Stimulated activated CD4-positive, alpha-beta T cell treated with anti-CD3 and anti-CD28 coated beads, Interleukin-1b, Interleukin-23, amount 100 ng/mL, for 4 hours (primary cell): Measurements from ENCODE around the gene ARHGAP10.

Experiments
- DNase-seq, 2 donors: peaks; one replicate each; pipeline ENCODE4 v3.0.0-alpha.2; 2020; ENCODE audit warnings: low read depth in 2 of 2

ARHGAP10 gene

DNA sequence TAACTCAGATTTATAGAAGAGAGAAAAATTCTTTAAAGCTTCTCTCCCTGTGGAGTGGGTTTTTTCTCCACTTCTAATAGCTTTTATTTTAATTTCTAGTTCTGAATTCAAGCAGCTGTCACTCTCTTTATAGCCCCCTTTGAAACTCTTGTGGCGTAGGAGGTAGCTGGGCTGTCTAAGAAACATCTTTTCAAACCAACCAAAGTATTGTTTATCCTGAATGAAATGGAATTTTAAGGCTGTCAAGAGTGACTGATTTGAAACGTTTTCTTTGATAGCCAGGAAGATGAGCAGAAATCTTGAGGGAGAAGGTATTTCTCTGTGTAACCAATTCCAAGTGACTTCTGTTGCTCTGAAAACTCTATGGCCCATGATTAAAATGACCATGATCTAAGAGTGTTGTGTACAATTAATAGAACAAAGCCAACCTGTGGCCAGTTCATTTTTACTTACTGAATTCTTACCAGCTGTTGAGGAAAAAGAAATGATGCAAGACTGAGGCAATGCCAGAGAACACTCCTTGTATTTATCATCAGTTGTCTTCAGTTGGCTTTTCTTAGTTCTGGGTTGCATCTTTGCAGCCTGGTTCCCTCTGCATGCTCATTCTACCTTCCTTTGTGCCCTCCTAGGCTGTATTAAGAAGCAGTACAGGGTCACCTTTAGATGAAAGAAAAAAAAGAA is 298.4 kb downstream of the ARHGAP10 start:
- no peak for DNase-seq

DNA sequence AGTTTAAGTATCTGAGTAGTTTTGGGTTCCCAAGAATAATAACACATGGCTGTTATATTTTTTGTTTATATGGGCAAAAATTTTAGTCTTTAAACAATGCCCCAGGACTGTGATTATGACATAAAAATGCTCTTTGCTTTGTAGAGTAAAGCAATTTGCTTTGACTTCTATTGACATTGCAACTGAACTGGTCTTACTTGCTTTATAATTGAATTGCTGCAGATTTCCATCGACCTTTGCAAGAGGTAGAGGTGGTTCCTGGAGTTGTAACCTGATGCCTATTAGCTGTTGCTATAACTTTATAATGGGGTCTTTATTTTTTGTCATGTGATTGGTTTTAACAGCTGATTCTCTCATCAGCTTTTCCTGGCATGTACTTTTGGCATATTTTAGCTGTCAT is 302.9 kb downstream of the ARHGAP10 start:
- DNase-seq: no peak

GRCh38 chr4:148041606-148042329 is 309.9 kb downstream of the ARHGAP10 start:
- no peak for DNase-seq

DNA sequence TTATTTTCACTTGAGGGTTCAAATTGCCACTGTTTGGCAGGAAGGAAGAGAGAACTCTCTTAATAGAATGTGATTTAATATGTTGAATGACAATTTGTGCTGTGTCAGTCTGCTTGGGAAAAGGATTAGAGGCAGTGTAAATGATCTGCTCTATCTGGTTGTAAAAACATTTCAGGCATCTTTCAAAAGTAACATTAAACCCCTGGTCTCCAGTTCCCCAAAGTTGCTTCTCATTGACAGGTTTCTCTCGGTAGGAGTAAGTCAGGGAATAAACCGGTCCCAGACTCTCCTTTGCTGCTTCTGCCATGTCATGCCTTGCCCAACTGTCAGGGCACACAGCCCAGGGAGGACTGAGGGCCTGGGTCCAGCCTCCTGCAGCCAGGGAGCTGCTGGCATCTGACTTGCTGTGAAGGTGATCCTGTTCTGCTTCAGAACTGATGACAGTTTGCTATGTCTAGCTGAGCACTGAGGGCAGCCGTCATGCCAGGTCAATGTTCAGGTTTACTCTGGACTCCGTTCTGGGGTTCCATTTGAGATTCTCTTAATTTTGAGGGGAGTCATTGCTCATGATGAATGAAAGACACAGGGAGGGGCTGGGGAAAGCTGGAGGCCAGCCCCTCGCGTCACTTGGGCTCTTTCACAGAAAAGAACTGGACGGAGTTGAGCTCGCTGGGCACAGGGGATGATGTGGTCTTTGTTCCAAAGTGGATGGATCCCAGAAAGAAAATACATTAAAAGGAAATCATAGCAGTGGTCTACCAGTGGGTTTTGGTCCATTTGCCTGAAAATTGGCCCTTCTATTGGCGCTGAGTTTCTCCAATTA is 312.4 kb downstream of the ARHGAP10 start:
- no peak for DNase-seq

DNA sequence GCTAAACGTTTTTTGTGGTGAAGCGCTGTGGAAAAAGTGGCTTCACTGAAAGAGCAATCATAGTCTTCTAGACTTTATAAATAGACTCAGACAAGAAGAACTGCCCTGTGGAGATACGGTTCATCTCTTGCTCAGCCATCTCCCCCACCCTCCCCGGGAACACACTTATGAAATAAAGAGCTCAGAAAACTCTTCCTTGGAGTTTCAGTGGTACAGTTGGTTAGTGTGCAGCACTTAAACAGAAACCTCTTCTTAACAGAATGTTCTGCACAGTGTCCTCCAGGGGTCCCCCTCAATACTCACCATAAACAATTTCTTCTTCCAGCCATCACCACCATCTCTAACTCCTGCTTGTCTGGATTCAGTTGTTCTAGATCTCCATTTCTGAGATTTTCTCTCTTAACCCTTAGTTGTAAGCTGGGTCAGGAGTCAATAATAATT is 313.0 kb downstream of the ARHGAP10 start:
- no peak for DNase-seq

- DNase-seq: no peak
Observed at GRCh38 chr4:148048598-148048997, 316.7 kb downstream of the ARHGAP10 start.

GRCh38 chr4:148051403-148051802 is 319.5 kb downstream of the ARHGAP10 start:
- no peak for DNase-seq

DNA sequence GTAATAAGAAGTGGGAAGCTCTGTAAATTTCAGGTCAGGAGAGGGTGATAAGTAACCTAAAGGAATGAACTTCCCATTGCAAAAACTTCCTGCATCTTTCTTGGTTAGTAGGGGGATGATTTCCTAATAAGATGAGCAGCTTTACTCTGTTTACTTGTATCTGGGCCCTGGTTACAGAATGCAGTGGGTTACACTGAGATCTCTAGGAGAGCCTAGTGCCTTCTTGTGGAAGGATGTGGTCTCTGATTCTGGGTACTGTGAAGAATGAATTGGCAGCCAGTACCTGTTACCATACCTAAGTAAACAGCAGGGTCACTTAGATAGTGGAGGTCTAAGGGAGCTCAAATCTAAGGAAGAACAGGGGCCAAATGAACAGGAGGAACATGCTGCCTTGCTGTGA is 320.6 kb downstream of the ARHGAP10 start:
- no peak for DNase-seq

GRCh38 chr4:148053298-148054003 is 321.6 kb downstream of the ARHGAP10 start:
- DNase-seq: no peak

DNA sequence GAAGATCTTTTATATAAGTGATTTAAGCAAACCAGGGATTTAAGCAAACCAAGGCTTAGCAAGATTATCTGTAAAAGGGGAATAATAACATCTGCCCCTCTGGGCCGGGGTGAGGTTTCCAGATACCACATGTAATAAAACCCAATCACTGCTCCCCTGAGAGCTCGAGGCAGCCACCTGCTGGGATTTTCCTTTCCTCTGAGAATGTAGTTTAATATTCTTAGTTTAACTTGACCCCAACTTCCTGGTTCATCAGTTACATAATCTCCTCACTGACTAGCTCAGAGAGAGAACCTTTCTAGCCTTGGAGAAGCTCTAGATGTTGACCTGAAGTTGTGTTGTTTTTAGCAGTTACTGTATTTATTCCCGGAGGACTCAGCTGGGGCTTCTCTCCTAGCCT is 322.4 kb downstream of the ARHGAP10 start:
- no peak for DNase-seq

- no peak for DNase-seq
Observed at GRCh38 chr4:148055844-148056243, 324.0 kb downstream of the ARHGAP10 start.

DNA sequence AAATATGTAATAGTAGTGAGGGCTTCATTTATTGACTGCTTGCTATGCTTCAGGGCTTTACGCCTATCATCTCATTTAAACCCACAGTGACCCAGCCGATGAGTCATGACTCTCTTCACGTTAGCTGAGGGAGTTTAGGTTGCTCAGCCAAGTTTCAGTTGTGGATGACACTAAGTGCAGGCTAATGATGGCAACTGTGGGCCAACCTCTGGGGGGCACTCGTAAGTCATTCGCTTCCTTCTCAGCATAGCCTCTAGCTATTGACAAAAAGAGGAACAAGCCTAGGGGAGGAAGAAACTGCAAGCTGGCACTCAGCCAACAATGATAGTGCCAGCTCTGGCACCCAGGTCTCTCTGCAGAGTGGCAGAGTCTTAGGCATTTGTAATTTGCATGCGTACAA is 325.0 kb downstream of the ARHGAP10 start:
- peak; percentile 16 to 25 for DNase-seq

- DNase-seq: no peak
Observed at GRCh38 chr4:148057516-148057915, 325.6 kb downstream of the ARHGAP10 start.

DNA sequence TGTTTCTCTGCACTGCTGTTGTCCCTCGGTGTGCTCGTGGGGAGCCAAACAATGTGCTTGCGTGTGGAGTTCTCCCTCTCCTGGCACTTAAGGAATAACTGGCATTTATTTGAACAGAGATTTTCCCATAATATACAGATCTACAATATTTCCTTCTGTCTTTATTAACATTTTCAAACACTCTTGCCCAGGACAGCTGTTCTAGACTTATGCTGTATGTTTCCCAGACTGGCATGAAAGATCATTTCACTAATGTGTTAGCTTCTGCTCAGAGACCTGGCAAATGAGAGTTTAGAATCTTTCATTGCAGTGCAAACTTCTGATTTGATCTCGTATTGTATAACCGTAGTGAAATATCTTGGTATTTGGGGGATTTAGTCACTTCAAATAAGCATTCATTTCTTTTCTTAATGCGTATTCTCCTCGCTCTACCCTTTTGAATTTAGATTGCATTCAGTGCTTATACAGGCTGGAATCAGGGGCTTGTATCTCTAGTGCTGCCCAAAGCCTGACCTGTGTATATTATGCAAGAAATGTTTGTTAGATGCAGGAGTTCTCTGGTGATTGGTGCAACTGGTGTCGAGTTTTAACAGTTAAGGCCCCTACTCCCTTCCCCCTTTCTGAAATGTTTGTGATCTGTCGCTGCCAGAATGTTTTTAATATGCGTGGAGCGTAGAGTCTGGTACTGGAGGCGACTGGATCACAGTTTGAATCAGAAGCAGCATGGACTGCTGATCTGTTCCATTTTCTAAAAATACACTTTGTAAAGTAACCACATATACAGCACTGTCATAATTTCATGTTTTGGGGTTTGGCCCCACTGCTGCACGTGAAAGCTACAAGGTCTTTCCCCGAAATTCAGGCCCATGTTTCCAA is 326.3 kb downstream of the ARHGAP10 start:
- no peak for DNase-seq

GRCh38 chr4:148059617-148060180 is 327.8 kb downstream of the ARHGAP10 start:
- DNase-seq: no peak

DNA sequence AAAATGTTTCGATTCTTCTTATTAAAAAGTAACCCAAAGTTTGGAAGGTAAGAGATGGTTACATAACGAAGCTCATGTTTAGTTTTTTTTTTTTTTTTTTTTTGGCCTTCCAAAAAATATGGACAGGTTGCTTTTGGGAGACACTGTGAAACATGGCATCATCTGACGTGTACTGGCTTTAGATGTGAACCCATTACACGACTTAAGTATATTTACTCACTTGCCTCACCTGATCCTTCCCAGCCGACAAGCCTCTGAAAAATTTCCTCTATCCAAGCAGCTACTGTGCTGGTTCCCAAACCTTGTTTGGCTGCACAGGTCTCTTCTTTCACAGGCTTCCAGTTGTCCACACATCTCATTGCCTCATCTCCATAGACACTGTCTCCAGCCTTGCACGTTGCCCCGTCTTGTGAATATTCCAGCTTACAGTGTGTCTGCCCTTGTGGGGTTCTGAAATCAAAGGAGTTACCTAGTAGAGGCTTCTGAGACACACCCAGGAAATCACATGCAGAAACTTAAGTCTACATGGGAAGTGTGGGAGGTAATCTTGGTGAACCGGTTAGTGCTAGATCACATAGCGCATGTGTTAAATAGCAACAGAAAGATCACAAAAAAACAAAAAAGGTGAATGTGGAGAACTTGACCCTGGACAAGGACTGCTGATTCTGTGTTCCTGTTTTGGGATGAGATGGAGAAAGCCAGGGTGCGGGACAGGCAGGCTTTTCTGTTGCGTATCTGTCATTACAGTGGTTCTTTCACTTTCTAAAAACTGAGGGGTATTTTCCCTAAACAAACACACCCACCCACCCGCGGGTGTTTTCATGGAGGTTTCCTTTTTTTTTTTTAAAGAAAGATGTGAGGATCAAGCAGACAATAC is 328.6 kb downstream of the ARHGAP10 start:
- no peak for DNase-seq

- no peak for DNase-seq
Observed at GRCh38 chr4:148061141-148061481, 329.2 kb downstream of the ARHGAP10 start.

GRCh38 chr4:148061795-148062194 is 329.9 kb downstream of the ARHGAP10 start:
- DNase-seq: no peak

DNA sequence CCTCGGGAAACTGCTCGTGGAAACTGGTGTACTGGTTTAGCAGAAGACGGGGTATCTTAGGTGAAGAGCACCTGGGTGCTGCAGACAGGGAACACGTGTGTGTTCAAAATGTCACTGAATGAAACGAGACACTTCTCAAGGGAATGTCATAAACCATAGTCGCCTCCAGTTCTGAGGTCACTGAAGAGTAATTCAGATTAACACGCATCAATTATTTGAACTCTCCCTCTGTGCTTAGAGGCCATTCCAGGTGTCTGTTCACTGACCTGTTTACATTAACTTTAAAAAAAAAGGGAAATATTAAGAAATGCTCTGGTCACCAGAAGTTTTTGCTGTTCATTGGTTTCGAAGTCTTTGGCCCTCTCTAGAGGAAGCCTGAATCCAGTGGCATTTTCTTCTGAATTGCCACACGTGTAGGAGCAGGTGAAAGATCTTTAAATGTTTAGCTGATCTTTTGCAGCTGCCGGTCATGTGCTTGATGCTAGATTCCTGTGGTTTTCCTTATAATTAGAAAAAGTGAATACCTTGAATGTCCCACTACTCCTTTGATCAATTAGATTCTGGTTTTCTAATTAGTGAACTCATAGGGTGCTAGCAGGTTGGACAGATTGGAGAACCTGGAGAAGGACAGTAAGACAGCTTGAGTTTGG is 330.5 kb downstream of the ARHGAP10 start:
- no peak for DNase-seq
